Omental fat pad (tissue), 4 donors: ENCODE results near the gene FBXW5. TPM values are rescaled to one million over a fixed set of nuclear protein-coding genes. Genes with fewer than 3 reads are reported as not detected.

ENCODE experiments used
- ATAC-seq: fragments of 150-250 bp; one replicate; pipeline ENCODE4 v1.9.1; 2016; ENCODE audit warnings: mild to moderate bottlenecking, moderate library complexity; ENCODE audit not compliant: low FRiP score
- DNase-seq: peaks from one replicate; pipeline ENCODE4 v3.0.0-alpha.2; 2019; ENCODE audit warnings: low spot score
- CTCF ChIP-seq, 3 donors: fragments of 450-650 bp; IDR thresholded peaks; one replicate each; pipeline ENCODE4 v1.5.1; 2016 to 2017; ENCODE audit warnings: antibody characterized with exemption in 3 of 3, mild to moderate bottlenecking in 3 of 3, moderate library complexity in 2 of 3
- total RNA-seq, 4 donors: library from RNA; depleted of rRNA; stranded (reverse); fragments of >200 nt; gene quantifications; one replicate each; pipeline ENCODE4 v1.1.0, GENCODE V29; 2016

The FBXW5 gene
- total RNA-seq, 4 donors from 2014 or later: 154 to 242 (median 185) TPM

DNA sequence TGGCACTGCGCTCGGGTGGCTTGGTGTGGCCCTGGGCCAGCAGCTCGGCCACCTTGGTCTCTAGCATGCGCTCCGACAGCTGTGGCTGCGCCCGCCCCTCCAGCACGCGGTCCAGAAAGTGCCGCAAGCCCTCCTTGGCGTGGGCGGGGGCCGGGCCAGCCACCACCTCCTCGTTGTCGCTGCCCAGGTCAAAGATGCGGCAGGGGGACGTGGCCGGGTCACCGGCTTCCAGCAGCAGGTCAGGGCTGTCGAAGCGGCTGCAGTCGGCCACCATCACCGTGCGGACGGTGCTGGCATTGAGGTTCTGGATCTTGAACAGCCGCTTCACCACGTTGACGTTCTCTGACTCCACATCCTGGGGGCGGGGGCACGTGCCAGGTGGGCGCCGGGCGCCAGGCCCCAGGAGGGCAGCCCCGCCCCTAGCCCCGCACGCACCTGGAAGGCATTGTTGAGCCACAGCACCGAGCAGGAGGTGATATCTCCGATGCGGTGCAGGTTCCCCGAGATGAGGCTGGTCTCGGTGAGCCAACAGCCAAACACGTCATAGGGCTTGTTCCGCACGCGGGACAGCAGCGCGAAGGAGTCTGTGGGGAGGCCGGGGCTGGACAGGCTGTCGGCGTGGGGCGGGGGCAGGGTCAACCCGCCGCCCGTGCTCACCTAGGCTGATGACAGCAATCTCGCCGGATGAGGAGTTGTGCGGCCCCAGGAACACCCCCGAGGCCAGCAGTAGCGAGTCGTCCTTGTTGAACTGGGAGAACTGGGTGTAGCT lies 2.2 kb downstream of the FBXW5 start:
- DNase-seq: no peak
- ATAC-seq: no peak
- no peak for TF ChIP-seq CTCF (IDR thresholded peaks at IDR 0.05)

DNA sequence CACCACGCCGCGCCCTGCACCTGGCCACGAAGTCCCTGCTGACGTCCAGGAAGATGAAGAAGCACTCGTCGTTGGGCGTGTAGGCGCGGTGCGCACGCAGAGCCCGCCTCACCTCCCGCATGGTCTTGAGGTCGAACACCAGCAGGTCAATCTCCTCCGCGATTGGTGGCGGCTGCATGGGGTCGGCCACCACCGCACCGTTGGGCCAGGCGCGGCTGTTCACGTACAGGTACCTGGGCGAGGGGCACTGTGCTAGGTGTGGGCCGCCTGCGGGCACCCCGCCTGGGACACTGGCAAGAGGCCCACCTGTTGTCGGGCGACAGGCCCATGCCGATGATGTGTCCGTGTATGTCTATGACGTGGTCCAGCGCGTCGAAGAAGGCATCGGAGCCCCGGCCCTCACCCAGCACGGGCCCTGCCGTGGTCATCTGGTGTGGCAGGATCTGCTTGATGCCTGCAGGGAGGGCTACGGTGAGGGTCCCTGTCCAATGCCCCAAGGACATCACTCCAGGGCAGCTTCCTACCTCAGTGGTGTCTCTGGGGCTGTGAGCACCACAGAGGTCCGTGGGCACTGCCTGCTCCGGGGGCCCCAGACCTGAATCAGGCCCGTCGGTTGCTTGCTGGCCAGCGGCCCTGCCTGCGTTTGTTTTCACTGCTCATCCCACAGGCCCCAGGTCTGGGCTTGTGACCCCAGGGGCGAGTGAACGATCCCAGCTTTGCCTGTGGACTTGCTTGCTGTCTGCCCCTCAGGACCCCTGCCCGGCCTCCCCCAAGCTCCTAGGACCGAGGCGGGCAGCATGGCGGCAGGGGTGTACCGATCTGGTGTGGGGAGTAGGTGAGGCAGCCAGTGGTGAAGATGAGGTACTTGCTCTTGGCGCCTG lies 3.1 kb downstream of the FBXW5 start:
- ATAC-seq (no peak), DNase-seq (no peak)
- TF ChIP-seq CTCF (IDR thresholded peaks at IDR 0.05): no peak

- TF ChIP-seq CTCF (IDR thresholded peaks at IDR 0.05): no peak
- ATAC-seq: no peak
- DNase-seq: no peak
Measured at GRCh38 chr9:136940526-136941230, 3.9 kb downstream of the FBXW5 start.

DNA sequence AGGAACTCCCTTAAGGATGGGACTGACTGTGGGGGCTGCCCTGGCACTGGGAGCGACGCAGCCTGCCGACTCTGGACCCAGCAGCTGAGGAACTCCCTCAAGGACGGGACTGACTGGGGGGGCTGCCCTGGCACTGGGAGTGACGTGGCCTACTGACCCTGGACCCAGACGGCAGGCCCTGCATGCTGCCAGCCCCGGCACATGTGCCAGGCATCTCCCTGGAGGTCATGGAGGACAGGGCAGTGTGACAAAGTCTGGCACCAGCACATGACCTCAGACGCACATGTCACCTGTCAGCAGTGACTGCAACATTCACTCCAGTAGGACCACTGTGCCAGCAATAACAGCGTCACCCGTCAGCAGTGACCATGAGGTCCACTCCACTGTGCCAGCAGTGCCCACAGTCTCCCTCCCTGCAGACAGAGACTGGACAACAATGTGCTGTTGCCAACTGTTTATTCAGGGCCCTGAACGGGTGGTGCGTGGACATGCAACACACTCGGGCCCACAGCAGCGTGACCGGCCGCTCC lies 4.5 kb downstream of the FBXW5 start:
- no peak for DNase-seq
- TF ChIP-seq CTCF (IDR thresholded peaks at IDR 0.05): no peak
- ATAC-seq: no peak

DNA sequence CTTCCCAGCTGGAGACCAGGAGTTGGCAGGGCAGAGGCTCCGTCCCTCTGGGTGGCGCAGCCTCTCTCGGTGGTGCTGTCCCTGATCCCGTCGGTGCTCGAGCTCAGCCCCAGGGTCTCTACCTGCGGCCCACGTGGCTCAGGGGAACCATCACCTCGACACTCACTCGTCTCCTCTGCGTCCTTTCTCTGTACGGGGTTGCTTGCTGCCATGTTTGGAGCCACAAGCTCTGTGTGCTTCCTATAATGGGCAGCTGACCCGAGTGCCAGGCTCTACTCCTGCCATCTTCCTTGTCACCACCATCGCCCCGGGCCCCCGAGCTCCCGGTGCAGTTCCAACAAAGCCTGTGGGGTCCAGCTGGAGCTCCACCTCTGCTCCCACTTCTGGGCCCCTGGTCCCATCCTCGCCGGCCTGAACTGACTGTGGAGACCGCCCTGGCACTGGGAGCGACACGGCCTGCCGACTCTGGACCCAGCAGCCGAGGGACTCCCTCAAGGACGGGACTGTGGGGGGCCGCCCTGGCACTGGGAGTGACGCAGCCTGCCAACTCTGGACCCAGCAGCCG lies 5.0 kb downstream of the FBXW5 start:
- ATAC-seq (no peak), DNase-seq (no peak)
- TF ChIP-seq CTCF (IDR thresholded peaks at IDR 0.05): no peak

- no peak for TF ChIP-seq CTCF (IDR thresholded peaks at IDR 0.05)
- ATAC-seq: no peak
- no peak for DNase-seq
Measured at GRCh38 chr9:136937186-136938001, 7.1 kb downstream of the FBXW5 start.
